Suppressor macrophage treated with lipopolysaccharide for 1 hour (primary cell): ENCODE data around the gene MSANTD7.
A peak's percentile ranks its signal among the peaks of the same experiment; 100 is the strongest.
"Not testable (repeated sequence)": the region's sequence is repeated elsewhere in the genome, so short reads cannot be mapped to it uniquely, and the experiment has no call there.

ENCODE experiments used
- DNase-seq, 3 donors: peaks; one replicate each; pipeline ENCODE4 v3.0.0-alpha.2; 2020 to 2022

Gene MSANTD7

GRCh38 chr10:14838582-14839304 is 637 bp downstream of the MSANTD7 start:
- peak; percentile 23 to 45 (median 28) for DNase-seq

- DNase-seq, result peak in 1 of 3 donors; percentile 7
Observed at GRCh38 chr10:14839305-14839695, 1.2 kb downstream of the MSANTD7 start.

GRCh38 chr10:14840178-14840577 is 2.1 kb downstream of the MSANTD7 start:
- no peak for DNase-seq

- DNase-seq, result no peak
Observed at GRCh38 chr10:14843327-14843988, 5.4 kb downstream of the MSANTD7 start.

- DNase-seq, result no peak
Observed at GRCh38 chr10:14844948-14845347, 6.8 kb downstream of the MSANTD7 start.

- DNase-seq, result no peak
Observed at GRCh38 chr10:14852236-14852635, 14.1 kb downstream of the MSANTD7 start.

GRCh38 chr10:14855453-14855852 is 17.3 kb downstream of the MSANTD7 start:
- DNase-seq, result no peak

- DNase-seq, result peak in 1 of 3 donors; percentile 1
Observed at GRCh38 chr10:14858338-14858960, 20.3 kb downstream of the MSANTD7 start.

GRCh38 chr10:14859043-14859442 is 20.9 kb downstream of the MSANTD7 start:
- DNase-seq, result no peak

- DNase-seq, result peak in 1 of 3 donors; percentile 35
Observed at GRCh38 chr10:14859775-14860174, 21.7 kb downstream of the MSANTD7 start.

GRCh38 chr10:14860791-14861190 is 22.7 kb downstream of the MSANTD7 start:
- no peak for DNase-seq

- not testable (repeated sequence) for DNase-seq
Observed at GRCh38 chr10:14864466-14864865, 26.4 kb downstream of the MSANTD7 start.

- not testable (repeated sequence) for DNase-seq
Observed at GRCh38 chr10:14864871-14865270, 26.8 kb downstream of the MSANTD7 start.

- DNase-seq, result no peak
Observed at GRCh38 chr10:14873090-14873760, 35.1 kb downstream of the MSANTD7 start.

- peak in 2 of 3 donors; percentile 23 to 26 for DNase-seq
Observed at GRCh38 chr10:14875941-14876340, 37.8 kb downstream of the MSANTD7 start.

GRCh38 chr10:14876764-14877163 is 38.7 kb downstream of the MSANTD7 start:
- DNase-seq, result no peak

GRCh38 chr10:14878266-14879123 is 40.4 kb downstream of the MSANTD7 start, which contains the start of gene SUV39H2:
Gene SUV39H2 (plus strand): TSS chr10:14878866. CDS start chr10:14878889, 23 bp downstream.
- DNase-seq, result peak; percentile 97 to 99 (median 99)

- peak; percentile 31 to 67 (median 36) for DNase-seq
Observed at GRCh38 chr10:14879124-14879927, 41.2 kb downstream of the MSANTD7 start.

GRCh38 chr10:14879928-14880193 is 41.8 kb downstream of the MSANTD7 start:
- no peak for DNase-seq

- DNase-seq, result no peak
Observed at GRCh38 chr10:14880229-14880628, 42.1 kb downstream of the MSANTD7 start.

GRCh38 chr10:14884082-14884481 is 46.0 kb downstream of the MSANTD7 start:
- DNase-seq, result peak in 2 of 3 donors; percentile 39 to 43
